NCI-H2196 (cell line): Measurements from ENCODE around the gene SMPD2.

Source experiments
- DNase-seq: peaks from one replicate; lab custom pipeline; 2025; ENCODE audit not compliant: unreplicated experiment; lab: John Stamatoyannopoulos, UW

Gene SMPD2

GRCh38 chr6:109446541-109446940, 6.0 kb downstream of the SMPD2 start:
- DNase-seq: no peak

DNA sequence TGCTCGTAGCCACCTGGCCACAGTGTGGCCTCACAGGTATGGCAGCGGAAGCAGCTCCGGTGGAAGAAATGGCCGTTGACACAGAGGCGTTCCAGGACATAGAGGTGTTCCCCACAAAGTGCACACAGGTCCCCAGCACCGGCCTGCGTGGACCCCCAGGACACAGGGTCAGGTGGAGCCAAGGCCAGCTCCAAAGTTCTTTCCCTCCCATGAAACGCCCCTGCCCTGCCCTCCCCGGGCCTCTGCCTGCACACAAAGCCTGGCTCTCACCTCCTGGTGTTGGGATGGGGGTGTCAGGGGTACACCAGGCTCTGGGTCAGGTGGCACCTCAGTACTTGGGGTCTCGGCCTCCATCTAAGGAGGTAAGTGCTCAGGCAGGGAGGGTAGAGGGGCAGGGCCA, 6.6 kb downstream of the SMPD2 start:
- DNase-seq: no peak

DNA sequence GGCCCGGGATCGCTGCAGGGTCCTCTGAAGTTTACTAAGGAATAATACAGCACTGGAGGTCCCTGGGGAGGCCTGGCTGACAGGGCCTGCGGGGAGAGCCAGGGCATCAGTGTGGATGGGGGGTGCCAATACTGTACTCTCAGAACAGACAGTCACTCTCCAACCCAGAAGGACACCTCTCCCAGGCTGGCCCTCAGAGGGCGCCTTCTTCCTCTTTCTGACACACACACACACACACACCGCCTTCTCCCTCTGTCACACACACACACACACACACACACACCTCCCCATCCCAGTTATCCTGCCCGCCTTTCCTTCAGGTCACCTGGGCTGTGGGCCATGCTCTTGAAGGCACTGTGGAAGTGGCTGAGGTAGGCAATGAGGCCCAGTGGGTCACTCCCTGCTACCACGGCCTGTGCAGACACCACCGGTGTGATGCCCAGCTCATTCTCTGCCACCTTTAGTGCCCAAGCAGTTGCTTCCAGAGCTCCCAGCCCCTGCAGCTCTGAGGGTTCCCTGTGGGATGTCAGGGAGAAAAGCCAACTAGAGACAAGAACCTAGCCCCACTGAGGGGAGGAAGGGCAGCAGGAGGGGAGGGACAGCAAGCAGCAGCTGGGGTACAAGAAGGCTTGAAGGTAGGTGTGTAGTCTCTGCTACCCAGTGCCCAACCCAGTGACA, 7.5 kb downstream of the SMPD2 start:
- DNase-seq: no peak

DNA sequence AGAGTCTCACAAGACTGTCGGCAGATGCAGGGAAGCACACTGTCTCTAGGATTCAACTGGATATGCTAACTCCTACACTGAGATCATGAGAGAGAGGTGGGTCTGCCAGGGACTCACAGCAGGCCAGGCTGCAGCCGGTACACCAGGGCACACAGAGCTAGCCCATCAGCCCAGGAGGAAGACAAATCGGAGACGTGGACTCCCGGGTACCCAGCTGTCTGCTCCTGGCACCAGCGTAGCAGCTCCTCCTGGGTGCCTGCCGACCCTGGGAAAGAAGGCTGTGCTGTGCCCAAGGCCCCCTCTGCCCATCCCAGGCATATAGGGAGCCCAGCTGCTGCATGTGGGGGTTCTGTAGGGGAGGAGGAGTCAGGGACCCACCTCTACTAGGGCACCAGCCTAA, 8.1 kb downstream of the SMPD2 start:
- no peak for DNase-seq

DNA sequence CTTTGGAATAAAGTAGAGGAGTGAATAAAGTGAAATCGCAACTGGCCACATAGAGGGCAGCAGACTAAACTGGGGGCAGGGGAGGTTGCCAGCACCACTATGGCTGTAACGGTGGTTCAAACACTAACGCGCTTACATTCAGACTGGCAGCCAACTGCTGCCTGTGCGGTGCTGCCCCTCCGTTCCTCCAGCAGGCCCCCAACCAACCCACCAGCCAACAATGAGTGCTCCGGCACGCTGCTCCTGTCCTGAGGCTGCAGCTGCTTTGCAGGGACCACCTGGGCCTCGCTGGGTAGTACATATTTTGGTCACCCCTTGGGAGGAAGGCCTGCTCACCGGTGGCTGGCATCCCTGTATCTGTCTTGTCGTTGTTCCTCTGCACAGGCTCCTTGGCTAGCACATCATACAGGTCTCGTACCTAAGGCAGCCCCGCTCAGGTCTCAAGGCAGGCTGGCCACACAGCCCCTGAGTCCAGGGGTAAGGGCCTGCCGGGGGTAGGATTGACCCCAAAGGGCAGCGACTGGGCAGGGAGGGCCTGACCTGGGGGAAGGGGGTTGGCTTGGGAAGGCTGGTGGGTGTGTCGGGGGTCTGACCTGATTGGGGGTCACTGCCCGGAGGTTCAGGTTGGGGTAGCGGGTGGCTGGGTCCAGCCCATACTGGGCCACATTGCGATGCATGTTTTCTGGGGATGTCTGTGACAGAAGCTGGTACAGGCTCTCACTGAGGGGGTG, 8.7 kb downstream of the SMPD2 start:
- no peak for DNase-seq

DNA sequence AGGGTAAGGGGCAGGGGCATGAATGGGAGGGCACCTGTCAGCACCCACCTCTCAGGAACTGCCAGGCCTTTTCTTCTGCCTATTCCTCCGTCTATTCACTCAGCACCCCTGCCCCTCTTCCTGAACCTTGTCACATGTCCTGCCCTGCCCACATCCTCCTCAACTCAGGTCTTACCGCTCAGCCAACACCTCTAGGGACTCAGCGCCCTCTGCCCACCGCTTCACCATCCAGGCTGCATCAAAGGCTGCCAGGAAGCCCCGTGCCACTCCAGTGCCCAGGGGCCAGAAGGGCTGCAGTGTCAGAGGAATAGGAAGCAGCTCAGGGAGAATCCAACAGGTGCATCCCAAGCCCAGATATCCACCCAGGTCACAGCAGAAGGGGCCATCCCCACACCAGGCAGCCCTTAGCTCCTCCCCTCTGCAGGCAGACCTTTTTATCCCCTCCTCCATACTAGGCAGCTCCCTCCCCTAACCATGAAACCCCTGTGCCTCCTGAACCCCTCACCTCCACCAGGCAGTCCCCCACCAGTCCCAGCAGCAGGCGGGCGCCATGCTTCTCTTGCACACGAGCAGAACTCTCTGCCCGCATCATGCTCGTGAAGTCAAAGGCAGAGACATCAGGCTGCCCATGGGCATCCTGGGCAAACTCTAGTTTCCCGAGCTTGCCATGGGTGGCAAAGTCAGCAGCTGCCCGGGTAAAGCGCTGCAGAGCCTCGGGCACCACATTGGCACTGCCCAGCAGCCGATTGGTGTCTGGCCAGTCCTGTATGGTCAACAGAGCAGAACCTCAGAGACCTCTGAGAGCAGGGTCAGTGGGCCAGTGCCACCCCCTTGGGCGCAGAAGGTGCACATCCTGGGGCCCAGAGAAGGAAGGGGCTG, 9.5 kb downstream of the SMPD2 start:
- no peak for DNase-seq

GRCh38 chr6:109450801-109451200, 10.3 kb downstream of the SMPD2 start:
- DNase-seq: no peak

DNA sequence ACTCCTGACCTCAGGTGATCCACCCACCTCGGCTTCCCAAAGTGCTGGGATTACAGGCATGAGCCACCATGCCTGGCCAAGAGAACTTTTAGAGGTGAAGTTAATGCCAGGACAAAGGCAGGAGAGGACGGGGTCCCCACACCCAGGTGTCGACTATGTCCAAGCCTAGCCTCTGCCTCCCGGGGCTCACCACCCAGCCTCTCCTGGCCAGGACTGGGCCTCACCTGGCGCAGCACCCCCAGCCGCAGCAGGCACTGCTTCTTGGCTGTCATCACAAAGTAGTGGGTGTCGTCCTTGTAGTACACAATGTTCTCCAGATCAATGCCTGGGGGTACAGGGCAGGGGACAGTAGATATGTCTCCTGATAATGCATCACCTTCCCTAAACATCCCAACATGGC, 10.9 kb downstream of the SMPD2 start:
- DNase-seq: no peak

- no peak for DNase-seq
Measured at GRCh38 chr6:109452181-109452580, 11.7 kb downstream of the SMPD2 start.

GRCh38 chr6:109453156-109453555, 12.6 kb downstream of the SMPD2 start:
- no peak for DNase-seq

DNA sequence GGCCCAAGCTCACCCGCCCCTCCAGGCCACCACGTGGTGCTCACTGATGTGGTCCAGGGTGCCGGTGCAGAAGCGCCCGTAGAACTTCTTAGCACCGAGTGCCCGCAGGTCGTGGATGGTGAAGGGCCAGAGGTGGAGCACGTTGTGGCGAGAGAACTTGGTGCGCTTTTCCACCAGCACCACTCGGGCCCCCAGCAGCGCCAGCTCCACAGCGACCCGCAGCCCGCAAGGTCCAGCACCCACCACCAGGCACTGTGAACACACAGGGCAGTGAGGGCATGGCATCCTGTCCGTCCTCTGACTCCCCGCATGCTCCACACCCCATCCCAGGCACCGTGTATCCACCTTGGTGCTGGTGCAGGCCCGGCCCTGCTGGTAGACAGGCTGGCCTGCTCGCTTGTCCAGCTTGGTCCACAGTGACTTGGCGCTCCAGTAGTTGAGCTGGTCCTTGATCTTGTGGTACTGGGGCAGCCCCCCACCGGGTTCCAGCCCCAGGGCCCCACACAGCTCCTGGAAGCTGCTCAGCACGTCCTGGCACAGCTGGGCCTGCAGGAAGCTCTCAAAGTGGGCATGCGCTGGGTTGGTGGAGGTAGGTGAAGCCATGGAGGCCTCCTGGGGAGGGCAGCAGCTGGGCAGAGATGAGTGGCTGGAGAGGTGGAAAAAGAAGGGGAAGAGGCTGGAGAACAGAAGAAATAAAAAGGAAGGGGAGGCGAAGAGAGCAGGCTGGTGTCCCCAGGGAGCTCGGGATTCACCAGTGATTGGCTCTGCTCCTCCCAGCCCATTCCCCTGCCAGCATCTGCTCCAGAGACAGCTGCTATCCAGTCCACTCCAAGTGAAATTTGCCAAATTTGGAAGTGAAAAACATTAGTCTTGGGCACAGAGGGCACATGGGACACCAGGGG, 13.3 kb downstream of the SMPD2 start:
- DNase-seq: no peak

DNA sequence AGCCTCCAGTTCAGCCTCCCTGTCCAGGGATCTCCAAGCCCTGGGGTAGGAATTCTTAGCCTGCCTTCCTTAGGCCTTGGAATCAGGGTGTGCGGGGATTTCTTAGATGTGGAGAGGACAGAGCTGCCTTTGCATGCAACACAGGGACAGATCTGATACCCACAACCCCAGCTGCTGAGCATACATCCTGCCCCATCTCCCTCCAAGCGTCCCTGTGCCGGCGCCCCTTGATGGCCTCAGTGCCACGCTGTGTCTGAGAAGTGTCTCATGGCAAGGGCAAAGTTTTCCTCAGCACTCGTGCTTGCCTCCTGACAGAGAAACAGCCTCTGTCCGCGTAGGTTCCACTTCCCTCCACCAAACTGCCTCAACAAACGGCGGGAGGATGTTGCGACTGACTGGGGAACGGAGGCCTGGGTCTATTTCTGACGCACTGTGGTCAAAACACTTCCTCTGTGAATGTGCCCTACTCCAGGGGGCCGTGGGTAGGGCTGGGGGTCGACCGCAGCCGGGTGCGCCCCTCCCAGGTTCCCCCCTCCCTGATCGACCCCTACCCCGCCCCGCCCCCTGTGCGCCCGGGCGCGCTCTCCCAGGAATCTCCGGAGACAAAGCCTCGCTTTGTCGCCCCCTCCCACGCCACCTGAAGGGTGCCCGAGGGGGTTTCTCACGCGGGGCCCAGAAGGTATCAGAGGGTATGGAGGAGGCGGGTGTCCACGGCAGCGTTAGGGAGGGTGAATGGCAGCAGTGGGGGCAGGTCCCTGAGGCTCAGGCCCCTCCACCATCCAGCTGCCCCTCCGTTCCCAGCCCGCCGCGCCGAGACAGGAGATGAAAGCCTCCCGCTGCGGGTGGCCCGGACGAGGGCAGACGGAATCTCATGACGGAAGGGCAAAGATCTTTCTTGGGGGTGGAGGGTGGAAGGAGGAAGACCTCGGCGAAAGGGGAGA, 14.2 kb downstream of the SMPD2 start:
- no peak for DNase-seq

GRCh38 chr6:109455437-109456110, 15.1 kb downstream of the SMPD2 start, which contains the start of gene MICAL1:
MICAL1 (minus strand) TSS chr6:109455772; CDS start chr6:109454196, 1,576 bp downstream.
- peak; percentile 74 for DNase-seq

- peak; percentile 50 for DNase-seq
Measured at GRCh38 chr6:109456111-109456583, 15.6 kb downstream of the SMPD2 start.

- no peak for DNase-seq
Measured at GRCh38 chr6:109456710-109457561, 16.4 kb downstream of the SMPD2 start.

- no peak for DNase-seq
Measured at GRCh38 chr6:109457562-109457996, 17.1 kb downstream of the SMPD2 start.

DNA sequence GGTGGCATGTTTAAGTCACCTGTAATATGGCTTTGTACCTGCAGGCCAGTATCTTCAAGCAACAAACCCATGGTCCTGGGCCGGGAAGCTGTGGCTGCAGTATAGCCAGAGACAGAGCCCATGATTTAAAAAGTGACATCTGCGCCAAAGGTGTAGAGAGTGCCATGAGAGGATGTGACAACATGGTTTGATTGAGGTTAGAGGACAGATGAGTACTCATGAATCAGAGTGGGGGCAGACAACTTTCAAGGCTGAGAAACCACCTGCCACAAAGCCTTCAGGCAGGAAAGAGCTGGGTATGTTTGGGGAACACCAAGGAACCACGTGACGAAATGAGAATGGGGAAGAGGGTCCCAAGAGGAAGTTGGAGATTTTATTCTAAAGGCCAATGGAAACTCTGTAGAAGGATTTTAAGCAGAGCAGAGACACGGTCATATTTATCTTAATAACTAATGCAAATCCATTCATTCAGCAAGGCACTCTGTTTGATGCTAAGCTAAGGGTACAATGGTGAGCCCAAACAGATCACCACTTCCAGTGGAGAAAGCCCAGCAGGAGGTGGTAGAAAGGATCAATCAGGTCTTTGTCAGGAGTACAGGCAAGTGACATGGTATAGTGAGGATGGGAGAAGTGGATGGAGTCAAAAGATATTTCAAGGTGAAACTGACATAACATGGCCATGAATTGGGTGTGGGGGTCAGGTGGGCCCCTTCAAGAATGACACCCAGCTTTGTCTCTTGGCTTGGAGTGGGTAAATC, 18.4 kb downstream of the SMPD2 start:
- DNase-seq: no peak
